SKM-1 treated with dmso at 0.1 percent for 144 hours (cell line): Measurements from ENCODE around the gene POLE4.
A peak's percentile ranks its signal among the peaks of the same experiment; 100 is the strongest.

Source experiments
- DNase-seq: peaks from one replicate; lab custom pipeline; 2025; ENCODE audit not compliant: unreplicated experiment; lab: John Stamatoyannopoulos, UW

The POLE4 gene

GRCh38 chr2:74939919-74940812 is 18.3 kb upstream of the POLE4 start:
- DNase-seq: no peak

GRCh38 chr2:74941284-74941683 is 17.2 kb upstream of the POLE4 start:
- no peak for DNase-seq

- DNase-seq: no peak
These were observed 16.2 kb upstream of the POLE4 start for GRCh38 chr2:74942263-74942662.

- no peak for DNase-seq
These were observed 13.3 kb upstream of the POLE4 start for GRCh38 chr2:74944987-74945787.

GRCh38 chr2:74945788-74946331 is 12.6 kb upstream of the POLE4 start:
- DNase-seq: no peak

GRCh38 chr2:74947703-74948102 is 10.7 kb upstream of the POLE4 start:
- no peak for DNase-seq

- DNase-seq: no peak
These were observed 9.7 kb upstream of the POLE4 start for GRCh38 chr2:74948779-74949178.

- DNase-seq: no peak
These were observed 7.2 kb upstream of the POLE4 start for GRCh38 chr2:74951211-74951754.

- DNase-seq: no peak
These were observed 5.9 kb upstream of the POLE4 start for GRCh38 chr2:74952575-74952974.

GRCh38 chr2:74953796-74954499 is 4.5 kb upstream of the POLE4 start:
- no peak for DNase-seq

GRCh38 chr2:74954500-74954874 is 4.0 kb upstream of the POLE4 start:
- DNase-seq: no peak

- peak; percentile 73 for DNase-seq
These were observed 563 bp upstream of the POLE4 start for GRCh38 chr2:74957886-74958273.

GRCh38 chr2:74959106-74959751 is 786 bp downstream of the POLE4 start:
- DNase-seq: no peak

- DNase-seq: no peak
These were observed 8.4 kb downstream of the POLE4 start for GRCh38 chr2:74966887-74967286.

- DNase-seq: no peak
These were observed 16.6 kb downstream of the POLE4 start for GRCh38 chr2:74975016-74975415.

GRCh38 chr2:74979844-74980243 is 21.4 kb downstream of the POLE4 start:
- peak; percentile 29 for DNase-seq

GRCh38 chr2:74982577-74982976 is 24.1 kb downstream of the POLE4 start:
- no peak for DNase-seq

GRCh38 chr2:74983631-74984392 is 25.4 kb downstream of the POLE4 start:
- DNase-seq: no peak

- no peak for DNase-seq
These were observed 26.6 kb downstream of the POLE4 start for GRCh38 chr2:74984947-74985637.
